ENCODE measurements around the gene FCN1. TPM values are rescaled to one million over a fixed set of nuclear protein-coding genes. Genes with fewer than 3 reads are reported as not detected.

The FCN1 gene
- total RNA-seq, 2 experiments from 2014 or later: not detected

DNA sequence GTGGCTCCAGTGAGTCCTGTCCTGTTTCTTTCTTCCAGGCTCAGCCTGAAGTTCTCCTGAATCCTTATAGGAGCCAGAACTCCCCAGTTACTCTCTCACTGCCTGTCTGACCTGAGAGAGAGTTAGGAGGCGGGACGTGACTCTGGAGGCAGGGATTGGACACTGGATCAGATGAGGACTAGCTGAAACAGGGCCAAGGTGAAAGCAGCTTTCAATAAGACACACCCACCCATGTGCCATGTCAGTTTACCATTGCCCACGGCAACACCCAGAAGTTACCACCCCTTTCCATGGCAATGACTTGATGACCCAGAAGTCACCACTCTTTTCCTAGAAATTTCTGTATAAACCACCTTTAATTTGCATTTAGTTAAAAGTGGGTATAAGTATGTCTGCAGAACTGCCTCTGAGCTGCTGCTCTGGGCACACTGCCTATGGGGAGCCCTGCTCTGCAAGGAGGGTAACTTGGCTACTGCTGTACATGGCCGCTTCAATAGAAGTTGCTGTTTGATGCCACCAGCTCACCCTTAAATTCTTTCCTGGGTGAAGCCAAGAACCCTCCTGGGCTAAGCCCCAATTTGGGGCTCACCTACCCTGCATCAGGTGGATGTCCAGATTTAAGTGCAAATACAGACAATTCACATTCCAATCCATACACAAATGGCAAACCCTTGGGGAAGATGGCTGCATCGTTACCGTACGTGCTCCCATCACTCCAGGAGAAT is 23.4 kb downstream of the FCN1 start:
- ChIA-PET CTCF (no interaction called here), POLR2A (no interaction called here)
- intact Hi-C loops (cut with micrococcal nuclease): no loop called here
- Mint-ChIP-seq H3K27ac (no peak overlapping the region), H3K9me3 (peaks cover 4% of the 10 kb centered on the region), H3K4me3 (no peak overlapping the region), H3K4me1 (ENCODE audit: low read depth) (no peaks in the 10 kb centered on the region), H3K27me3 (peaks cover 7% of the 10 kb centered on the region), H3K36me3 (ENCODE audit: low read depth) (no peaks in the 10 kb centered on the region)
- ATAC-seq (no peak), DNase-seq (no peak)
- TF ChIP-seq, protein P1, sequence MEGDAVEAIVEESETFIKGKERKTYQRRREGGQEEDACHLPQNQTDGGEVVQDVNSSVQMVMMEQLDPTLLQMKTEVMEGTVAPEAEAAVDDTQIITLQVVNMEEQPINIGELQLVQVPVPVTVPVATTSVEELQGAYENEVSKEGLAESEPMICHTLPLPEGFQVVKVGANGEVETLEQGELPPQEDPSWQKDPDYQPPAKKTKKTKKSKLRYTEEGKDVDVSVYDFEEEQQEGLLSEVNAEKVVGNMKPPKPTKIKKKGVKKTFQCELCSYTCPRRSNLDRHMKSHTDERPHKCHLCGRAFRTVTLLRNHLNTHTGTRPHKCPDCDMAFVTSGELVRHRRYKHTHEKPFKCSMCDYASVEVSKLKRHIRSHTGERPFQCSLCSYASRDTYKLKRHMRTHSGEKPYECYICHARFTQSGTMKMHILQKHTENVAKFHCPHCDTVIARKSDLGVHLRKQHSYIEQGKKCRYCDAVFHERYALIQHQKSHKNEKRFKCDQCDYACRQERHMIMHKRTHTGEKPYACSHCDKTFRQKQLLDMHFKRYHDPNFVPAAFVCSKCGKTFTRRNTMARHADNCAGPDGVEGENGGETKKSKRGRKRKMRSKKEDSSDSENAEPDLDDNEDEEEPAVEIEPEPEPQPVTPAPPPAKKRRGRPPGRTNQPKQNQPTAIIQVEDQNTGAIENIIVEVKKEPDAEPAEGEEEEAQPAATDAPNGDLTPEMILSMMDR (IDR thresholded peaks at IDR 0.05): no peak

DNA sequence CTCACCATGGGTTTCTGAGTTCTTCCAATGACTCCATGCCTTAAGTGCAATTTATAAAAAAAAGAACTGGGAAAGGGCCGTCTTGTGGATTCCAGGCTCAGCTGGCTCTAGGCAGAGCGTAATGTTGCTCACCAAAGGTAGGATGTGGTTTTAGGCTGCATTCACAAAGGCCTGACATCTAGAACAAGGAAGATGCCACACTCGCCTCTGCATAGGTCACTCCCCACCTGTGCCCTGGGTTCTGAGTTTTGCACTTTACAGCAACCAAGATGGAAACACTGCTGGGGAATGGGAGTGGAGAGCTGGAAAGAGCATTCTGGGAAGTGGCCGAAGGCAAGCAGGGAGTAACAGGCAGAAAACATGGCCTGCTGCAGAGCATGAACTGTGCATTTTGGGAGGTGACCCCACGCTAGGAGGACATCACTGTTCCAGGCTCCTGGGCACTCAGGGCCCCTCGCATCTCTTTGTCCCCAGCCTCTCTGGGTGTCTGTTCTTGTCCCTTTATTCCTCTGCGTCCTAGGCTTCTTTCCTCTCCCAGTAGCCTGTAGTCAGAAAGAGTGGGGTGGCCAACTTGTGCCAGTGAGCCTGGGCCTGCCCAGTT is 24.8 kb downstream of the FCN1 start:
- Mint-ChIP-seq H3K27me3 (peaks cover 8% of the 10 kb centered on the region), H3K4me1 (ENCODE audit: low read depth) (no peaks in the 10 kb centered on the region), H3K27ac (no peak overlapping the region), H3K36me3 (ENCODE audit: low read depth) (no peaks in the 10 kb centered on the region), H3K9me3 (no peaks in the 10 kb centered on the region), H3K4me3 (no peak overlapping the region)
- DNase-seq: no peak
- ATAC-seq: no peak
- ChIA-PET CTCF (no interaction called here), POLR2A (no interaction called here)
- intact Hi-C loops (cut with micrococcal nuclease): no loop called here
- TF ChIP-seq, protein P1 (IDR thresholded peaks at IDR 0.05): no peak

DNA sequence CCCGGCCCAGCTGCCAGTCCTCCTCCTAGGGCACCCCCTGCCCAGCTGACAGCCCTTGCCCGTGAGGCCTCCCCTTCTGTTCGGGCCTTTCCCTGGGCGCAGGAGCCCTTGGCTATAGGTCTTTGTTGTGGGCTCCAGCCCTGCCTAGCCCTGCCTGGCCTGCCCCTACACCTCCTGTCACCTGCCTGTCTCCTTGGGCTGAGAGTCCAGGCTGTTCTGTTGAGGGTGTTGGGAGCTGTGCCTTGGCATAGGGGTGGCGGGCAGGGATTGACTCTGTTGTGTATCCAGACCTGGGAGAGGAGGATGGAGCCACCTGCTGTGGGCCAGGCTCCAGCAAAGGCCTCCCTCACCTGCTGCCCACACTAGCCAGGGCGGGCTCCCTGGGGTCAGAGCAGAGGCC is 25.5 kb downstream of the FCN1 start:
- H3K4me3 Mint-ChIP-seq: no peak overlapping the region
- no peak for ATAC-seq

DNA sequence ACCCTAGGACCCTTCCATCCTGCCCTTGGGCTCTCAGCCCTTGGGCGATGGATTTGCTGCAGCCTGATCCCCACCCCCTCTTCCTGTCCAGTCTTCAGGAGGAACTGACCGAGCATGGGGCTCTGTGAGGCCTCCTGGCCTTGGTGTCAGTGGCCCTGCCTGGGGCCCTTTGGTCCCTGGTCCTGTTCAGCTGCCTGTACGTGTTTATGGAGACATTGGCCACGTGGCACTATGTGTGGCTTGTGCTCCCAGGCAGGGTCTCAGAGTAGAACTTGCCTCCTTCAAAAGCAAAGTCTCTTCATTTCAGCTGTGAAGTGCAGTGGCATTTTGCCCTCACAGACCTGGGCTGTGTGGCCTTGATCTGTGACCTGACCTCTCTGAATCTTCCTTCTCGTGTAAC is 26.0 kb downstream of the FCN1 start:
- H3K27me3 Mint-ChIP-seq: peaks cover 6% of the 10 kb centered on the region
- H3K36me3 Mint-ChIP-seq (ENCODE audit: low read depth): no peaks in the 10 kb centered on the region
- no peak overlapping the region for H3K4me3 Mint-ChIP-seq
- CTCF ChIA-PET: no interaction called here
- H3K27ac Mint-ChIP-seq: no peak overlapping the region
- ATAC-seq (no peak), DNase-seq (no peak)
- H3K9me3 Mint-ChIP-seq: no peaks in the 10 kb centered on the region
- POLR2A ChIA-PET: no interaction called here
- no peaks in the 10 kb centered on the region for H3K4me1 Mint-ChIP-seq (ENCODE audit: low read depth)
- intact Hi-C loops (cut with micrococcal nuclease): no loop called here
- TF ChIP-seq, protein P1 (IDR thresholded peaks at IDR 0.05): no peak

More for the DNA sequence above, 25.5 kb downstream of the FCN1 start:
- H3K4me1 Mint-ChIP-seq (ENCODE audit: low read depth): no peaks in the 10 kb centered on the region
- no peaks in the 10 kb centered on the region for H3K36me3 Mint-ChIP-seq (ENCODE audit: low read depth)
- DNase-seq: no peak
- CTCF ChIA-PET: no interaction called here
- no peak overlapping the region for H3K27ac Mint-ChIP-seq
- POLR2A ChIA-PET: no interaction called here
- peaks cover 6% of the 10 kb centered on the region for H3K27me3 Mint-ChIP-seq
- intact Hi-C loops (cut with micrococcal nuclease): no loop called here
- TF ChIP-seq, protein P1 (IDR thresholded peaks at IDR 0.05): no peak
- H3K9me3 Mint-ChIP-seq: no peaks in the 10 kb centered on the region

DNA sequence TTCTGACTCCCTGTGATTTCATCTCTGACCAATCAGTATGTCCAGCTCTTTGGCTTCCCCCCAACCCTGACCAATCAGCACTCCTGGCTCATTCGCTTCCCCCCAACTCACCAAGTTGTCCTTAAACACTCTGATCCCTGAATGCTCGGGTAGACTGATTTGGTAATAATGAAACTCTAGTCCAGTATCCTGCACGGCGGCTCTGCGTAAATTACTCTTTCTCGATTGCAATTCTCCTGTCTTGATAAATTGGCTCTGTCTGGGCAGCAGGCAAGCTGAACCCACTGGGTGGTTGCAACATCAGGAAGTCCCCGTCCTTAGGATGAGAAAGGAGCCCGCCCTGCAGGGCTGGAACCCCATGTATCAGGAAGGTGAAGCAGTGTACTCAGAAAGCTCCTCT is 26.7 kb downstream of the FCN1 start:
- Mint-ChIP-seq H3K27ac (no peak overlapping the region), H3K27me3 (peaks cover 6% of the 10 kb centered on the region), H3K4me1 (ENCODE audit: low read depth) (no peaks in the 10 kb centered on the region), H3K4me3 (no peak overlapping the region), H3K9me3 (no peaks in the 10 kb centered on the region), H3K36me3 (ENCODE audit: low read depth) (no peaks in the 10 kb centered on the region)
- no peak for ATAC-seq
- intact Hi-C loops (cut with micrococcal nuclease): no loop called here
- POLR2A ChIA-PET: no interaction called here
- DNase-seq: no peak
- CTCF ChIA-PET: no interaction called here
- TF ChIP-seq, protein P1 (IDR thresholded peaks at IDR 0.05): no peak

Data from activated CD8-positive, alpha-beta T cell treated with anti-CD3 and anti-CD28 coated beads for 36 hours (primary cell).